CD4-positive, alpha-beta T cell treated with Interleukin-17A for 4 hours (primary cell): ENCODE results near the gene EMC8.

Experiments
- DNase-seq: peaks from one replicate; pipeline ENCODE4 v3.0.0-alpha.2; 2020; ENCODE audit warnings: mixed read lengths

Gene EMC8

DNA sequence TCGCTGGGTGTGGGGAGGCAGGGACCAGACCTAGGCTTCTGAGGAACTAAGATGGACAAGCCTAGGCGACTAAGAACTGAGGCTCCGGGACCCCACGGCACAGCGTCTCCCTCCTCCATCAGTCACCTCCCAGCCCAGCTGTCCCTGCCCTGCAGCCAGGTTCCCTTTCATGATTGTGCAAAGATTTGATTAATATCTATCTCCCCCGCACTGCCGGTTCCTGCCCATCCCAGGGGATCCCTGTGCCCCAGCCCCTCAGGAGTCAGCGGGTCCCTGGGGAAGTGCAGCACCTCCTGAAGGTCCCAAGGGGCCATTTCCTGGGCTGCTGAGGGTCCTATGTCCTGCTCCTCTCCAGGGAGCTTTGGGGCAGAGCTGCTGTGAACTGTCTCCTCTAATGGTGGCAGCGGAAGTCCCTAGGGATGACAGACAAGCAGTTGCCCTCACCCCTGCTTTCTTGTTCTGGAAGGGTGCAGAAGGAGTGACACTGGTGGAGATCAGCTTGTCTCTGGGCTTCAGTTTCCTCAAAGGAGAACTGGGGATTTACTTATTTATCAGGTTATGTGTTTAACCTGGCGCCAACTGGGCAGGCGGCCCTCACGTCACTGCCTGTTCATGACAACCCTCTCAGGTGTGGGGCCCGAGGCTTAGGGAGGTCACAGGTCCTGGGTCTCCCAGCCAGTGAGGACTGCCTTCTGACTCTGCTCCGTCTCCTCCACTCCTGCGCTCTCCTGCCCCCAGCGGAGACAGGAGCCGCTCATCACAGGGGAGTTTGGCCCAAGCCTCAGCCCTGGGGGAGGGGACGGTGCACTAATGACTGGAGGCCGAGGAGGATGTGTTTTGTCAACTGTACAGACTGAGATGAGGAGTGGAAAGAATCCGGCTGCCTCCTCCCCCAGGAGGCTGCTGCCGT, 46.6 kb downstream of the EMC8 start:
- DNase-seq, result no peak

DNA sequence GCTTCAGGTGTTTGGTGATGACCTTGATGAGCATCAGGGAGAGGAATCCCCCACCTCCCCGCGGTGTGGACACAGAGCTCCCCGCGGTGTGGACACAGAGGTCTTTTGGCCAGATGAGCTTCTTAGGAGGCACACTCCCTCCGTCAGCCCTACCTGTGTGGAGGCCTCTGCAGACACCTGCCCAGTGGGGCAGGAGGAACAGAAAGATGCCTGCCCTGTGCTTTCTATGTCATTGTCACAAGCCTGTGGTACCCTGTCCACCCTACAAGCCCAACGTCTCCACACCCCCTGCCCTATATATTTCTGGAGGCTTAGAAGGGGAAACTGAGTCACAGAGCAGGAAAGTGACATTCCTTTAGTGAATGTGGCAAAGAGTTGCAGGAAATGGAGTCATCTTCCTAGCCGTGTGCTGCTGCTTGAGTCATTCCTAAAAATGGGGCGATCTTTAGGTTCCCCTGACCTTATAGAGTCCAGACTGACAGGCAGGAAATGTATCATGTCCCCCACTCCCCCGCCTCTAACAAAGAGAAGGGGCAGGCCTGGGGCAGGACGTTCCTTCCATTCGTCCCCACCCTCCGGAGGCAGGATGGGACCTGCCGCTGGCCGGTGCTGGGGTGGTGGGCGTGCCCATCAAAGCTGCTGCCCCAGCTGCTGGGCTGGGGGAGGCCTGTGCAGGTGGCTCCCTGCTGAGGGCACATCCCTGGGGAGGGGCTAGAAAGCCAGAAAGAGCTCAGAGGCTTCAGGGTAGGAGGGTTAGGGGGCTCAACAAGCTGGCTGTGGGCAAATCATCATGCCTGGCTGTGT, 47.4 kb downstream of the EMC8 start:
- DNase-seq, result no peak

DNA sequence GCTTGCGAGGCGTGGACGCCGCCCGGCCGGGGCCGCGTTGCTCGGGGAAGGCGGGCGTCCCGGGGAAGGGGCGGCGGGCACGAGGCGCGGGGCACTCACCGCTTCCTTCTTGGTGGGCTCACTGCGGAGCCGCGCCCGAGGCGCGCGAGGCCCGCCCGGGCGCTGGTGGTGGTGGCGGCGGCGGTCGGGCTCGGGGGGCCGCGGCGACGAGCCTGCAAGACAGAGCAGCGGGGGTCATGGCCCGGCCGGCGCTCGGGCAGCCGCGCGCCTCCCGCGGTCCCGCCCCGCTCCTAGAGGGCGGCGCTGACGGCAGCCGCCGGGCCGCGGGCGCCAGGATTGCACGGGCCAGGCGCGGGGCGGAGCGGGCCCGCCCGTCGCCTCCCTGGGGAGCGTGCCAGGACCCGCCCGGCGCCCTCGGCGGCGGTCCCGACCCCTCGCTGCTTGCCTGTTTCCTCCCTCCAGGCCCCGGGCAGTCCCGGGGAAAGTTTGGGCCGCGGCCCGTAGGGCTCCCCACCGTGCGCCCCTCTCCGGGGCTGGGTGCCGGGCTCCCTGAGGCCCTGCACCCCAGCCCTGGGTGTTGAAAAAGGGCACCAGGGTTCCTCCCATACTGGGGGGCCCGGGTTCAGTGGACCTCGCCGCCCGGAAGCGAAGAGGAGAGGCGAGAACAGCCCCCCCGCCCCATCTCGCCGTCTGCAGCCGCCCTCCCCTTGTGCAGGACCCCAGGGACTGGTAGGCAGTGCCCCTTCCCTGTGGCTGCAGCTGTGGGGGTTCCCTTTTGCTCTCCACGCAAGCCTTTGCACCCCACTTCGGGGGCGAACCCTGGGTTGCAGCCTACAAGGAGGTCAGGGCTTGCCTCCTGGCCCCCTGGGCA, 48.3 kb downstream of the EMC8 start, which contains the start of gene C16orf74:
Gene C16orf74 (minus strand): TSS at position 270 of the 871 bp plus-strand sequence. CDS start 15,879 bp downstream, outside the sequence.
- DNase-seq, result peak; percentile 27

DNA sequence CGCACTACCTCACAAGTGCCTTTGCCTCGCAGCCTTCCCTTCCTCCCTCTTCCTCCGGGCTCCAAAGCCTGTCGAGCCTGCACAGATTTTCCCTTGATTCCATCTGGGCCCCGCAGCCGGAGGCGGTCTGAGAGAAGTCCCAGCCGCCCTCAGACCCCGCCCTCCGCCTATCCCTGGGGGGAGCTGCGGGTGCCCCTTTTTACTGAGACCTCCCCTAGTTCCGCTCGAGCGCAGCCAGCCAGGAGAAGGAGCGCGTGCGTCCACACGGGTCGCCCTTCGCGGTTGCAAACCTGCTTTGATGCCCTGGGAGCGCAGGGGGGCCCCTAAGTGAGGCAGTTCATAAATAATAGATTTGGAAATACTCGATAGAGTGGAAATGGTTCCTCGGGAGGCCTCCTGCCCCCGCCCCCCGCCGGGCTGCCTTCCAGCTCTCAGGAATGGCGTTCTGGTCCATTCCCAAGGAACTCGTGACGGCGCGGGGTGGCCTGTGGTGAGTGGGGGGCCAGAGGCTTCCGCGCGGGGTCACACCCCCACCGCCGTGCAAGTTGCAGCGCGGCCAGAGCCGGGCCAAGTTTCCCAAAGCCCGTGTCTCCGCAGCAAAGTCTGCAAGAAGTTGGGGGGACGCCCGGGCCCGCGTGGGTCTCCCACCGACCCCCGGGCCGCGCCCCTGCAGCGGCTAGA, 49.1 kb downstream of the EMC8 start:
- peak; percentile 15 for DNase-seq

DNA sequence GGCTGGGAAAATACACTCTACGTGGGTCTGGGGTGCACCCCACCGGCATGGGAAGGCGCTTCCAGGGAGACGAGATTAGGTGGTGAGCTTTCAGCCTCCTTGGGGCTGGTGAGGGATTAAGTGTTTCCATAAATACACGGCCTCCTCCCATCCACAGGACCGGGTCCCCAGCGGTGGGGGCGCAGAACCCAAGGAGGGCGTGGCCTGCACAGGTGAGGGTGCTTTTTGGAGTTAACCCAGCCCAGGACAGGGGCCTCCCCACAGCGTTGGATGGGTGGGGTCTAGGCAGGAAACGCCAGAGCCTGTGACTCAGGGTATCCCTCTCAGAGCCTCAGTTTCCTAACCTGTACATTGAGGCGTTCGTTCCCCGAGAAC, 49.6 kb downstream of the EMC8 start:
- DNase-seq, result no peak

DNA sequence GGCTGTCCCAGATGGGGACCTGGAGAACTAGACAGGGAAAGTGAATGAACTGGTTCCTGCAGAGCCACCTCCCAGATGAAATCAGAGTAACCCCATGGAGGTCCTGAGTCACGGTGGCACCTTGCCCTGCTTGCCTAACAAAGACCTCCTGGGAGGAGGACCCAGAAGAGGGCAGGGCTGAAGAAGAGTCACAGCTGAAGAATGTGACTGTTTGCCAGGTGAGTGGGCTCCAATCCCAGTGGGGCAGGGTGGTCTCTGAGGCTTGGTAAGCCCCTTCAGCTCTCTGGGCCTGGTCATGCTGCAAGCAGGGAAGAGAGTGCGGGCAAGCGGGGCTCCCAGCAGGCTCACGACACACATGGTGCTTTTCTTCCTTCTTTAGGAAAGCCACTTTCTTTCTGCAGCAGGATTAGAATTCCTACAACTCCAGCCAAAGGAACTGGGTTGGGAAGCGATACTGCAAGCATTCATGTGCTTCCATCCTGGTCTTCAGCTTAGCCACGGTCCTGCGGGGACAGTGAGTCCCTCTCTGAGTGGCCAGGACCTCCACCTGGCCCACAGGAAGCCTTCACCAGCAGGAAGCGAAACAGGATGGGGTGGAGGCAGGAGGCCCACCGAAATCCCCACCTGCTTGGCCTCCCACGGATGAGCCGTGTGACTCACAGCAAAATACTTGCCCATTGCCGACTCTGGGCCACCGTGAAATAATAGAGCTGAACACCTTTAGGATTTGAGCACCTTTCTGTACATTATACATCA, 52.7 kb downstream of the EMC8 start:
- no peak for DNase-seq

DNA sequence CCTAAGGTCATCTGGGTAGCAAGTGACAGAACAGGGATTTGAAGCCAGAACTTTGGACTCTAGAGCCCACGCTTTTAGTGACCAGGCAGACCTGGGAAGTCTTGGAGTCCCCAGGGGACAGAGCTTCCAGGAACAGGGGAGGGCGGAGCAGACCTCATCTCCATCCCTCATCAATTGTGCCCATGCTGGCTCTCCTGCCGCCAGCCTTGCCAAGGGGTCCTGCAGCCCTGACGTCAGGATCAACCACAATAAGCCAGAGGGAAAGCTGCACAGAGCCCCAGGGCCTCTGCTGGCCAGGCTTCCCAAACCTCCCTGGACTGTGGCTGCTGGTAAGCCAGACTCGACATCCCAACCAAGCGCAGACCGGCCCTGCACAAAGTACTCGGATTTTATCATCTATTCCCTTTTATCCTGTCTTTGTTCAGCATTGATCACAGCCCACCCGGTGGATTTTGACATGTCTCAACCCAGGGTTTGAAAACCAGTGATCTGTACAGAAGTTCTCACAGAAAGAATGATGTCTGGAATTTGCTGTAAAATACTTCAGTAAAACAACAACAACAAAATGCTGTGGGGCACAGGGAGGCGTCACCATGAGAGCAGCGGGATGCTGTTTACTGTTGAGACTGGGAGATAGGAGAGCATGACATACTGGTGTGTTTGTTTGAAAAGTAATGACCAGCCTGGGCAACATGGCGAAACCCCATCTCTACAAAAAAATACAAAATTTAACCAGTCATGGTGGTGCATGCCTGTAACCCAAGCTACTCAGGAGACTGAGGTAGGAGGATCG, 60.2 kb downstream of the EMC8 start:
- no peak for DNase-seq

DNA sequence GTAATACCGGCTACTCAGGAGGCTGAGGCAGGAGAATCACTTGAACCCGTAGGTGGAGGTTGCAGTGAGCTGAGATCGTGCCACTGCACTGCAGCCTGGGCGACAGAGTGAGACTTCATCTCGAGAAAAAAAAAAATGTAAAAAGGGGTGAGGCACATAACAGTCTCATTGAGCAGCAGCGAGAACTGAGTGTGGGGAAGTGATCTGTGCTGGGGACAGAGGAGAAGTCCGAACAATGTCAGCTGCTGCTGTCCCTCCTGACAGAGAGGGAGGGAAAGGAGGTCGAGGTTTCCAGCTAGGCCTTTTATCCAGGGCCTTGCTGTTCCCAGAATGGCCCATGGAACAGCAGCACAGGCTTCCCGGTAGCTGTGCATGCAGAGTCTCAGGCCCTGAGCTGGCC, 62.4 kb downstream of the EMC8 start:
- no peak for DNase-seq

DNA sequence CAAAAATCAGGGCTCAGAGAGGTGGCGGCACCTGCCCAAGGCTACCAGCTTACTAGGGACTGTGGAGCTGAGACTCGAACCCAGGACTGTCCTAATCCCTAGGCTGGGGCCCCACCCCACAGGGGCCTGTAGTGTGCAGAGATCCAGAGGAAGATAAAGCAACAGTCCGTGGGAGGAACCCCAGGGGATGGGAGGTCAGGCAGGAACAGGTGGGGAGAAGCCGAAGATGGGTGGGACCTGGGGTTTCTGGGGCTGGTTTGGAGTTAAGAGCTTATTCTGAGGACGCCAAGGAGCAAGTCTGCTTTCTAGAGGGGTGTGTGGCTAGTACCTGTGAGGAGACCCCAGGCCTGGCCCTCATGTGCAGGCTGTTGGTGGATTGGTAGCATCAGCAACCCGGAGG, 63.4 kb downstream of the EMC8 start:
- DNase-seq, result no peak

DNA sequence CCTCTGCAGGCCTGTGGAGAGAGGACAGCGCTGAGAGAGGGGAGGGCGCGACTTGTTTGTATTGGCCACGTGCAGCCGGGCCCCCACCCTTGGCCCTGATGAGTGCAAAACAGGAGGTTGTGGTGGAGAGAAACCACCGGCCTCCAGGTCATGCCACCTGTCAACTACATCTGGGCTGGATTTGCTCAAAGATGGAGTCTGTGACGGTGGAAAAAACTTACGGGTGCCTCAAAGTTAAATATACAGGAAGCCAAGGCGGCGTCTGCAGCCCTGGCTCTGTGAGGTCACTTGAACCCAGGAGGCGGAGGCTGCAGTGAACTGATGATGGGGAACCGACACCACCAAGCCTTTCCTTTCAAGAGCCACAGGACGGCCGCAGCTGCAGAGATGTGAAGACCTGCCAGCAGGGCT, 64.1 kb downstream of the EMC8 start:
- DNase-seq, result peak; percentile 61

DNA sequence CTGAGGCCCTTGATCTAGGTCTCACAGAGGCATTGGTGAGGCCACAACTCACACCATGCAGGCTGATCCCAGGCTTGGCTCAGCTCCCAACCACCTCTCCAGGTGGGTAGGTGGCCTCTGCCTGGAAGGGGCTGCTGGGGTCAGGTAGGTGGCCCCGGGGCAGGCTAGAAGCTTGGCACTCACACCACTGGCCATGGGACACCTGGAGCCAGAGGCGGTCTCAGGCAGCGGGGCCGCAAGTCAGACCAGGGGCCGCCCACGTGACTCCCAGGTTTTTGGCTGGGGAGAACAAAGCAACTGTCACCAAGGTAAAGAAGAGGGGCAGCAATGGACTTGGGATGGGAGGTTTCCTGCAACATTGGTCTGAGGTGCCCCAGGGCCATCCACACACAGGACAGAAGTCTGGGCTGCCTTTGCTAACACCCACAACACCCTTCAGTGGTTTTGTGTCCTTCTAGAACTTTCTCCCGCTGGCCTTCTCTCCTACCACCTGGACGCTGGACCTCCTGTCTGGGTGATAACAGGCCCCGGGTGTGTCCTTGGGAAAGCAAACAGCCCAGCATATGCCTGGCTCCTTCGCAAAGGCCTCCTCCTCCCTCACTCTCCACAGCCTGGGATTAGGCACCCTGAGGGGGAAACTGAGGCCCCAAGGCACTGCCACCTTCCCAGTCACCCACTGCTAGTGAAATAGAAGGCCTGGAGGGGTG, 64.9 kb downstream of the EMC8 start:
- DNase-seq, result no peak

DNA sequence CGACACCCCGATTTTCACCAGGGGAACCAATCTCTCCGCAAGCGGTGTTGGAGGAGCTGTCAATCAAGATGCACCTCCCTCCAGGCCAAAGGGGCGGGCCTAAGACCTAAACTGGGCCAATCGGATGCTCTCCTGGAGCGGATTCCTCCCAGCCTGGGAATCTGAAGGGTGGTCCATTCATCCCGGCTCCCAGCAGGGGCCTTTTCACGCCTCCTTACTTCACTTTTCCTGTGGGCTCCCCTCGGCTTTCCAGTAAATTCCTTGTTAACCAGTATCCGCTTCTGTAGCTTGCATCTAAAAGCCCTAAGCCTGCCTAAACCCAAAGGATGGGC, 65.5 kb downstream of the EMC8 start:
- DNase-seq, result no peak

DNA sequence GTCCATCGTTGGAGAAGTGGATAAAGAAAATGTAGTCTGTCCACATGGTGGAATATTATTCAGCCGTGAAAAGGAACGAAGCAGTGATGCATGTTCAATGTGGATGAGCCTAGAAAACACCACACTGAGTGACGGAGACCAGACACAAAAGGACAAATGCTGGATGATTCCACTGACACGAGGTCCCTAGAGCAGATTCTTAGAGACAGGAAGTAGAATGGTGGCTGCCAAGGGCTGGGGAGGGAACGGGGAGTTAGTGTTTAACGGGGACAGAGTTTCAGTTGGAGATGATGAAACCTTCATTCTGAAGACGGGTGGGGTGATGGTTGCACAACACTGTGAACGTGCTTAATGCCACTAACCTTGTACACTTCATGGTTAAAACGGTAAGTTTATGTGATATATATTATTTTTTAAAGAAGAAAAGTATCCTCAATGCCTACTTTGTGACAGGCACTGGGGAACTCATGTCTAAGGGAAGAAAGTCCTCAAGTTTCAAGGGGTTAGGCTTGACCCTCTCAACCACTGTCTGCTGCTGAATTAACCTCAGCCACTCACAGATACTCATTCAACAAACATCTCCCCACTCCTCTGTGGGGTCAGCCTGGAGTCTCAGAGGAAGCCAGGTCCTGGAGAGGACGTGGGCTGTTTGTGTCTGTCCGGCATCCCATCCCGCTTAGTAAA, 66.0 kb downstream of the EMC8 start:
- DNase-seq, result no peak

DNA sequence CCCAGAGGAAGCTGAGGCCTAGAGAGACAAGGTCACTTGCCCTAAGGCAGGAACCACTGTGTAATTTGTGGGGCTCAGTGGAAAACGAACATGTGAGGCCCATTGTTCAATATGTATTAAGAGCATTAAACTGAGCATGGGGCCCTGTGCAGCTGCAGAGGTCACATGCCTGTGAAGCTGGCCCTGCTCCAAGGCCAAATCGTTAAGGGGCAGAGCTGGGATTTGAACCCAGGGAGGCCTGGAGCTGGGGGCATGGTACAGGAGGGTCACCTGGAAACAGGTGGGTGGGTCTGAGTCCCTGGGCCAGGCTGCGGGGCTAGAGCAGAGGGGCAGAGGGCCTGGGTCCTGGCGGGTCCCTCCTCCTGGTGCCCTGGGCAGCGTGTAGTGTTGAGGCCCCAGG, 68.2 kb downstream of the EMC8 start:
- no peak for DNase-seq

DNA sequence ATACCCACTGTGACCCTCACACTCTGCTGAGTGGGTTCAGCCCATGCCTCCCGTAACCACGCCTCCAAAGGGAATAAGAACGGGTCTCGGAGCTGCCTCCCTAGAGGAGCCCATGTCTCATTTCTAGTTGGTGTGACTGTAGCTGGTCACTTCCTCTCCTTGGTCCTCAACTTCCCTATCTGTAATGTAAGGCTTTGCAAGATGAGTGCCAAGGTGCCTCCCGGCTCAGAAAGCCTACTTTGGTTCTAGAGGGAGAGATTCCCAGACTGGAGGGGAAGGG, 69.2 kb downstream of the EMC8 start:
- DNase-seq, result no peak

DNA sequence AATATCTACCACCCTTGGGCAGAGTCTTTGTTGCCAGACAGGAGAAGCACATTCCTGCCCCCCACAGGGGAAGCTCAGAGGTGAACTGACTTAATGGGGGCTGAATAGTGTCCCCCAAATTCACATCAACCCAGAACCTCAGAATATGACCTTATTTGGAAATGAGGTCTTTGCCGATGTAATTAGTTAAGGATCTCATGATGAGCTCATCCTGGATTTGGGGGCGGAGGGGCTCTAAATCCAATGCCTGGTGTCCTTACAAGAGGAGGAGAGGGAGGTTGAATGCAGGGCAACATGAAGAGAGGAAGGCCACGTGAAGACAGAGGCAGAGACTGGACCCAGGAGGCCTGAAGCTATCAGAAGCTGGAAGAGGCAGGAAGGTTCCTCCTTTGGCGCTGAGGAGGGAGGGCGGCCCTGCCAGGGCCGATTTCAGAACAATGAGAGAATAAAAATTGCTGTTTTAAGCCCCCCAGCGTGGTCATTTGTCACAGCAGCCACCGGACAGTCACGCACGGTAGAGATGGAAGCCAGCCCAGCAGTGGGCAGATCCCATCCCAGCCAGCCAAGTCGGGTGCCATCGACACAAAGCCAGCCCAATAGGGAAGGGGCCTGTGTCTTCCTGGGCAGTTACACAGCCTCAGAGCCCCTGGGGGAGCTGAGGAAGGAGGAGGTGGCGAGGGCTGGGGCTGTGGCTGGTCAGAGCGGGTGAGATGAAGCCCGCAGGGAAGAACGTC, 69.7 kb downstream of the EMC8 start:
- DNase-seq, result no peak

DNA sequence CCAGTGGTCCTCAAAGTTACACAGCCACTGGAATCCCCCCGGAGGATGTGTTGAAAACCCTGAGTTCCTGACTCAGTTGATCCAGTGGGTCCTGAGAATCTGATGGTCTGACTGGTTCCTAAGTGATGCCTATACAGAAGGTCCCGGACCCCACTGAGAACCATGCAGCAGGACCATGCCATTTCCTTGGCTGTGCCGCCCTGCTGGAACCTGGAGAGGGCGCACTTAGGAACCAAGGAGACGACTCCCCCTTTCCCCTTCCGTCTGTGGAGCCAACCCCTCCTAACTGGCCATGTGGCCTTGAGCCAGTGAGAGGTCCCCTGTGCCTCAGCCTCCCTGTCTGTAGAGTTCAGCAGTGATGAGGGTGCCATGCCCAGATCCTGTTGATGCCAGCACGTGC, 70.5 kb downstream of the EMC8 start:
- no peak for DNase-seq
